ENCODE results near the gene AKT2.
A peak's percentile ranks its signal among the peaks of the same experiment; 100 is the strongest.

The AKT2 gene

GRCh38 chr19:40191836-40192646 is 93.1 kb downstream of the AKT2 start:
- DNase-seq (ENCODE audit: low spot score): peak; percentile 40

- DNase-seq (ENCODE audit: low spot score): peak; percentile 62
These were observed 94.0 kb downstream of the AKT2 start, which contains the start of gene MAP3K10 for GRCh38 chr19:40190891-40191835. Gene MAP3K10, plus strand, starts transcription at chr19:40191426. Its CDS starts 606 bp downstream, at chr19:40192032.

- no peak for DNase-seq (ENCODE audit: low spot score)
These were observed 100.9 kb downstream of the AKT2 start for GRCh38 chr19:40184273-40184672.

Small RNAs within 50 kb of the gene (small RNA-seq; reads per million reads assigned to genes)
- gene MIR641 (0.50 to 8.9 reads per million in 2 experiments), gene RNU6-945P (0 reads per million in 2 experiments)

Measured in SK-N-DZ (cell line).